AG04450 (cell line): ENCODE measurements around the gene TTC21B. TPM values are rescaled to one million over a fixed set of nuclear protein-coding genes. Genes with fewer than 3 reads are reported as not detected.

Experiments used
- CTCF ChIA-PET: fragments of 300-600, 350-600 bp; formaldehyde crosslinking; extraction: SDS; loops from one replicate; lab custom pipeline; 2022; ENCODE audit warnings: antibody characterized with exemption, inconsistent platforms; lab: Charles Lee
- POLR2A ChIA-PET: fragments of 350-600 bp; formaldehyde crosslinking; extraction: SDS; loops from one replicate; lab custom pipeline; 2021; ENCODE audit warnings: antibody characterized with exemption, inconsistent platforms; lab: Yijun Ruan, JAX
- DNase-seq: peaks from one replicate; pipeline ENCODE4 v3.0.0-alpha.2; 2011; ENCODE audit warnings: low read depth, low spot score
- H3K27ac ChIP-seq: one replicate; pipeline ENCODE4 v1.5.1; 2012; ENCODE audit warnings: low read depth, low read length, control low read depth
- H3K27me3 ChIP-seq: one replicate; pipeline ENCODE4 v1.6.0; 2012; ENCODE audit warnings: low read length; ENCODE audit not compliant: control insufficient read depth, insufficient read depth
- H3K4me3 ChIP-seq: 2 replicates; pipeline ENCODE4 v1.5.1; 2011; ENCODE audit warnings: mild to moderate bottlenecking, low read depth, low read length, control low read depth
- H3K9me3 ChIP-seq: 2 replicates; pipeline ENCODE4 v1.5.1; 2012; ENCODE audit warnings: low read length; ENCODE audit not compliant: control insufficient read depth, insufficient read depth
- polyA plus RNA-seq: library from polyadenylated mRNA; depleted of rRNA; stranded (reverse); fragments of >200 nt; gene quantifications from 2 replicates; pipeline ENCODE4 v1.2.3, GENCODE V29; 2011
- TF ChIP-seq, protein P1 (sequence below): IDR thresholded peaks from 2 replicates; pipeline ENCODE4 v1.5.1; 2011; ENCODE audit warnings: low read depth, low read length, control low read depth, inconsistent platforms

The TTC21B gene
- polyA plus RNA-seq, 1 experiment: 12.1 TPM

DNA sequence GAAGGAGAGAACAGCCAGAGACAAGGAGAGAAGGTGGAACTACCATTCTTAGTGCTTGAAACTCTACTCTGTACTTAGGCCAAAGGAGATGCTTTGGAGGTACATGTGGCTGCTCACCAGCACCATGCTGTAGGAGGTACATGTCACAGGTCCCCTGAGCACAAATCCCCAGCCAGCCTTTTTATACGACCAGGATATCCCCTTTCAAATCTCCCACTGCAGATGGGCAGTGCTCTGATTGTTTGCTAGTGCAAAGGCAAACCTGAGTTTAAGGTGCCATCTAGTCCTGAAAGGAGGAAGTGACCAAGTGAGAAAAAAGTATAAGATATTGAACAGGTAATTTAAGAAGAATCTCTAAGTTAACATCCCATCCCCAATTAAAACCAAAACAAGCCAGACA lies 17.1 kb upstream of the TTC21B start:
- no peak overlapping the region for H3K4me3 ChIP-seq
- DNase-seq: no peak
- no peaks in the 10 kb centered on the region for H3K9me3 ChIP-seq
- ChIA-PET CTCF (no interaction called here), POLR2A (no interaction called here)
- H3K27me3 ChIP-seq: peaks cover 2% of the 10 kb centered on the region
- TF ChIP-seq, protein P1, sequence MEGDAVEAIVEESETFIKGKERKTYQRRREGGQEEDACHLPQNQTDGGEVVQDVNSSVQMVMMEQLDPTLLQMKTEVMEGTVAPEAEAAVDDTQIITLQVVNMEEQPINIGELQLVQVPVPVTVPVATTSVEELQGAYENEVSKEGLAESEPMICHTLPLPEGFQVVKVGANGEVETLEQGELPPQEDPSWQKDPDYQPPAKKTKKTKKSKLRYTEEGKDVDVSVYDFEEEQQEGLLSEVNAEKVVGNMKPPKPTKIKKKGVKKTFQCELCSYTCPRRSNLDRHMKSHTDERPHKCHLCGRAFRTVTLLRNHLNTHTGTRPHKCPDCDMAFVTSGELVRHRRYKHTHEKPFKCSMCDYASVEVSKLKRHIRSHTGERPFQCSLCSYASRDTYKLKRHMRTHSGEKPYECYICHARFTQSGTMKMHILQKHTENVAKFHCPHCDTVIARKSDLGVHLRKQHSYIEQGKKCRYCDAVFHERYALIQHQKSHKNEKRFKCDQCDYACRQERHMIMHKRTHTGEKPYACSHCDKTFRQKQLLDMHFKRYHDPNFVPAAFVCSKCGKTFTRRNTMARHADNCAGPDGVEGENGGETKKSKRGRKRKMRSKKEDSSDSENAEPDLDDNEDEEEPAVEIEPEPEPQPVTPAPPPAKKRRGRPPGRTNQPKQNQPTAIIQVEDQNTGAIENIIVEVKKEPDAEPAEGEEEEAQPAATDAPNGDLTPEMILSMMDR: no peak
- no peak overlapping the region for H3K27ac ChIP-seq

DNA sequence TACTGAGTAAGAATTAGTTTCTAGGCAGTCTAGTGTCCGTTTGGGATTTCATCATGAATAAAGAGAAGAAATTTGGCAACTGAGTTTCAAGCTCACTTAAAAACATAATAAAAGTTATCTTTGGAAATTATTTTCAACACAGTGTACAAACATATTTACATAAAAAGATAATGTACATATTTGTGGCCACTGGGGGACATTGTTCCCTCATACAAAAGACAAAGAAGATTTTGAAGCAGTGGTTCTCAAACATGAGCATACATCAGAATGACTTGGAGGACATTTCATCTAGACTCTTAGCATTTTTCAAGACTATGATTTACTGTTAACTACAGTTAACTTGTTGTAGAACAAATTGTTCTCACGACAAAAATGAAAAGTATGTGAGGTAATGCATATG lies 15.7 kb upstream of the TTC21B start:
- peaks cover 2% of the 10 kb centered on the region for H3K27me3 ChIP-seq
- H3K4me3 ChIP-seq: no peak overlapping the region
- H3K27ac ChIP-seq: no peak overlapping the region
- ChIA-PET CTCF (interaction anchor here (1.0 kb wide), 1 partner anchor 15 kb away, joined by 3 read pairs; no protein-coding TSS in a partner anchor), POLR2A (no interaction called here)
- H3K9me3 ChIP-seq: no peaks in the 10 kb centered on the region
- DNase-seq: no peak
- TF ChIP-seq, protein P1: no peak

- CTCF ChIA-PET: no interaction called here
- TF ChIP-seq, protein P1: no peak
- POLR2A ChIA-PET: no interaction called here
- H3K4me3 ChIP-seq: no peak overlapping the region
- H3K27ac ChIP-seq: no peak overlapping the region
- H3K27me3 ChIP-seq: peaks cover 2% of the 10 kb centered on the region
- H3K9me3 ChIP-seq: no peaks in the 10 kb centered on the region
- DNase-seq: no peak
Measured at GRCh38 chr2:165967746-165968145, 14.2 kb upstream of the TTC21B start.

GRCh38 chr2:165961818-165962217 lies 8.2 kb upstream of the TTC21B start:
- Histone ChIP-seq H3K27me3 (no peaks in the 10 kb centered on the region), H3K27ac (no peak overlapping the region), H3K4me3 (no peak overlapping the region), H3K9me3 (no peaks in the 10 kb centered on the region; the same call in 1 of the 2 replicates)
- TF ChIP-seq, protein P1: no peak
- ChIA-PET POLR2A (no interaction called here), CTCF (no interaction called here)
- no peak for DNase-seq

DNA sequence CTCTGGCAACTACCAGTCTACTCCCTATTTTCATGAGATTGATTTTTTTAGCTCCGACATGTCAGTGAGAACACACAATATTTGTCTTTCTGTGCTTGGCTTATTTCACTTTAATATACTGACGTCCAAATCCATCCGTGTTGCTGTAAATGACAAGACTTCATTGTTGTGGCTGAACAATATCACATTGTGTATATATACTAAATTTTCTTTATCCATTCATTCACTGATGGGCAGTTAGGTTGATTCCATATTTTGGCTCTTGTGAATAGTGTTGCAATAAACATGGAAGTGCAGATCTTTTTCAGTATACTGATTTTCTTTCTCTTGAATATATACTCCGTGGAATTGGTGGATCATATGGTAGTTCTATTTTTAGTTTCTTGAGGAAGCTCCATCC lies 5.8 kb upstream of the TTC21B start:
- H3K4me3 ChIP-seq: no peak overlapping the region
- H3K27me3 ChIP-seq: no peaks in the 10 kb centered on the region
- POLR2A ChIA-PET: no interaction called here
- TF ChIP-seq, protein P1: no peak
- CTCF ChIA-PET: interaction anchor here (0.6 to 1.0 kb wide), 2 partner anchors 169 to 389 kb away, joined by 3 to 4 read pairs; partner anchors contain the start of gene SCN1A
- no peaks in the 10 kb centered on the region; the same call in 1 of the 2 replicates for H3K9me3 ChIP-seq
- no peak for DNase-seq
- H3K27ac ChIP-seq: no peak overlapping the region
